ENCODE measurements around the gene GARNL3. TPM values are rescaled to one million over a fixed set of nuclear protein-coding genes. Genes with fewer than 3 reads are reported as not detected.

GARNL3 gene
- total and polyA plus RNA-seq, 3 experiments from 2014 or later = 0.25 to 3.5 (median 2.5) TPM

- Mint-ChIP-seq H3K9me3 (no peaks in the 10 kb centered on the region), H3K4me1 (peaks cover 11 to 18% (median 14%) of the 10 kb centered on the region in 3 donors), H3K36me3 (no peaks in the 10 kb centered on the region), H3K27ac (peak within 1 kb of the TSS in 4 of 8 donors; percentile 59 to 89 (median 70)), H3K27me3 (peaks cover 23 to 57% of the 10 kb centered on the region in 2 donors), H3K4me3 (peak within 1 kb of the TSS; percentile 72 to 91 (median 77))
- peak; percentile 74 to 97 (median 95) for DNase-seq
- peak within 1 kb of the TSS; percentile 14 for H3K27ac ChIP-seq (ENCODE audit: low read depth, low read length)
- H3K4me1 ChIP-seq (ENCODE audit: insufficient read depth, low read length) = peaks cover 18% of the 10 kb centered on the region
- CTCF ChIA-PET = interaction anchor here (0.8 to 1.9 kb wide), 11 partner anchors 9 to 338 kb away, joined by 3 to 10 read pairs (median 4); partner anchors contain the start of genes TOR2A and ZNF79
- H3K4me3 ChIP-seq (ENCODE audit: low read length) = peak within 1 kb of the TSS; percentile 42
- no peaks in the 10 kb centered on the region for H3K9me3 ChIP-seq (ENCODE audit: low read length)
- peaks cover 42% of the 10 kb centered on the region for H3K27me3 ChIP-seq (ENCODE audit: insufficient read depth, low read length, poor library complexity, severe bottlenecking)
- H3K36me3 ChIP-seq (ENCODE audit: insufficient read depth, low read length) = no peaks in the 10 kb centered on the region
- POLR2A ChIA-PET = interaction anchor here (0.5 to 2.9 kb wide), 5 partner anchors 9 to 719 kb away, joined by 3 to 18 read pairs (median 3); partner anchors contain the start of genes LRSAM1, RPL12 and ZNF79
Measured at GRCh38 chr9:127396808-127397645, 132.5 kb downstream of the GARNL3 start, which contains the start of gene SLC2A8. Gene SLC2A8, plus strand, starts transcription at chr9:127397169. Its CDS starts 62 bp downstream, at chr9:127397231.

- peak in 4 of 5 donors; percentile 9 to 54 (median 27) for DNase-seq
- Mint-ChIP-seq H3K27ac (peak overlapping the region in 5 of 8 donors; percentile 19 to 89 (median 59)), H3K4me1 (peaks cover 11 to 18% (median 14%) of the 10 kb centered on the region in 3 donors), H3K27me3 (peaks cover 23 to 52% of the 10 kb centered on the region in 2 donors), H3K36me3 (no peaks in the 10 kb centered on the region), H3K9me3 (no peaks in the 10 kb centered on the region), H3K4me3 (peak overlapping the region; percentile 20 to 88 (median 73))
- Histone ChIP-seq H3K9me3 (ENCODE audit: low read length) (no peaks in the 10 kb centered on the region), H3K27me3 (ENCODE audit: insufficient read depth, low read length, poor library complexity, severe bottlenecking) (peaks cover 37% of the 10 kb centered on the region), H3K4me1 (ENCODE audit: insufficient read depth, low read length) (peaks cover 18% of the 10 kb centered on the region), H3K27ac (ENCODE audit: low read depth, low read length) (peak overlapping the region; percentile 14), H3K36me3 (ENCODE audit: insufficient read depth, low read length) (no peaks in the 10 kb centered on the region), H3K4me3 (ENCODE audit: low read length) (peak overlapping the region; percentile 42)
- ChIA-PET POLR2A (interaction anchor here (1.1 to 2.9 kb wide), 2 partner anchors 9 to 53 kb away, joined by 3 to 18 read pairs; partner anchors contain the start of genes LRSAM1 and RPL12), CTCF (interaction anchor here (1.3 to 1.9 kb wide), 5 partner anchors 10 to 185 kb away, joined by 3 to 10 read pairs (median 4); no protein-coding TSS in a partner anchor)
Measured at GRCh38 chr9:127397646-127398274, 133.2 kb downstream of the GARNL3 start.

DNA sequence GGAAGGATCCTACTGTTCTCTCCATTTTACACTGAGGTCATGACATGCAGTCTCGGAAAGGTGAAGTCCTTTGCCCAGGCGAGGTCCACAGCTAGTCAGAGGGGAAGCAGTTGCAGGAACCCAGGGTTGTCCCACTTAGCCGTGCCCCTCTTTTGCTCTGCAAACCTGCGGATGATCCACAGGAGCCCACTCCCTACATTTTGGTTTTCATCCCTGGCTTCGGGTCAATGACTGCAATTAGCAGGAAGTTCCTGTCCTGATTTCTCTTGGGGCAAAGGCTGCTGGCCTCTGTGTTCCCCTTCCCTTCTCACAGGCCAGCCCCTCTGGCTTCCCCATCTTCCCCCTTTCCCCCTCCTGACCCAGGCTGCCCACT, 133.7 kb downstream of the GARNL3 start:
- H3K4me1 ChIP-seq (ENCODE audit: insufficient read depth, low read length) = peaks cover 18% of the 10 kb centered on the region
- Mint-ChIP-seq H3K36me3 (no peaks in the 10 kb centered on the region), H3K27me3 (peaks cover 19 to 47% of the 10 kb centered on the region in 2 donors), H3K9me3 (no peaks in the 10 kb centered on the region), H3K4me3 (peak overlapping the region; percentile 20 to 88 (median 73)), H3K4me1 (peaks cover 11 to 18% (median 14%) of the 10 kb centered on the region in 3 donors), H3K27ac (peak overlapping the region in 5 of 8 donors; percentile 19 to 89 (median 59))
- H3K4me3 ChIP-seq (ENCODE audit: low read length) = peak overlapping the region; percentile 0
- no peaks in the 10 kb centered on the region for H3K36me3 ChIP-seq (ENCODE audit: insufficient read depth, low read length)
- no peak for DNase-seq
- H3K27ac ChIP-seq (ENCODE audit: low read depth, low read length) = no peak overlapping the region
- no peaks in the 10 kb centered on the region for H3K9me3 ChIP-seq (ENCODE audit: low read length)
- peaks cover 32% of the 10 kb centered on the region for H3K27me3 ChIP-seq (ENCODE audit: insufficient read depth, low read length, poor library complexity, severe bottlenecking)
- CTCF ChIA-PET = interaction anchor here (1.9 kb wide), 1 partner anchor 183 kb away, joined by 10 read pairs; no protein-coding TSS in a partner anchor
- POLR2A ChIA-PET = interaction anchor here (2.9 kb wide), 1 partner anchor 53 kb away, joined by 18 read pairs; the partner anchor contains the start of genes LRSAM1 and RPL12

DNA sequence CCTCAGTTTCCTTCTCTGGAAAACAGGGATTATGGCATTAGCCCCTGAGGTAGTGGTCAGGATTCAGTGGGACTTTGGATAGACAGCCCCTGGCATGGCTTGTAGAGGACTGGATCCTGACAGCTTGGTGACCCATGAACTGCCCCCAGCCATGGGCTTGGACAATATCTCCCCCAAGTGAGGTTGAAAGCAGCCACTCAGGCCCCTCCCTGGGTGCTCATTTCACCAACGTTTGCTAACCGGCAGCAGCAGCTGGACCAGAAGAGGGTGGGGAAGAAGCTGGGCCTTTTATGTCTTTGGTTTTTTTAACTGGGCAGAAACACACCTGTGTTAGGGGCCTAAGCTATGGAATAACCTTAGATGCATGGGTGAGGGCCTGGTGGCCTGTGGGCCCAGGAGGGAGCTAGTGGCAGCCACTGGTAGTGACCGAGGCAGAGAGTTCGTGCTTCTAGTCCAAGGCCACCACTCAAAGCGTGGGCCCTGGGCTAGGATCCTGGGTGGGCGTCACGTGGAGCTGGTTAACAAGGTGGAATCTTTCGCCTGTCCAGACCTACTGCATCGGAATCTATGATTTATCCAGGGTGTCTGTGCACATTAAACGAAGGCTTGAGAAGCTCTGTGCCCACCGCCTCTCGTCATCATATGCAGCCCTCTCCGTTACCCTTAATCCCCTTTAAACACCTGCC, 134.3 kb downstream of the GARNL3 start:
- CTCF ChIA-PET = interaction anchor here (0.7 to 1.6 kb wide), 2 partner anchors 18 to 184 kb away, joined by 3 to 4 read pairs; no protein-coding TSS in a partner anchor
- Histone ChIP-seq H3K36me3 (ENCODE audit: insufficient read depth, low read length) (no peaks in the 10 kb centered on the region), H3K4me1 (ENCODE audit: insufficient read depth, low read length) (peaks cover 18% of the 10 kb centered on the region), H3K27me3 (ENCODE audit: insufficient read depth, low read length, poor library complexity, severe bottlenecking) (peaks cover 32% of the 10 kb centered on the region), H3K27ac (ENCODE audit: low read depth, low read length) (no peak overlapping the region), H3K9me3 (ENCODE audit: low read length) (no peaks in the 10 kb centered on the region), H3K4me3 (ENCODE audit: low read length) (no peak overlapping the region)
- POLR2A ChIA-PET = interaction anchor here (0.6 to 2.9 kb wide), 3 partner anchors 26 to 52 kb away, joined by 3 to 18 read pairs (median 9); partner anchors contain the start of genes LRSAM1, RPL12 and ZNF79
- Mint-ChIP-seq H3K27ac (no peak overlapping the region), H3K9me3 (no peaks in the 10 kb centered on the region), H3K27me3 (peaks cover 19 to 41% of the 10 kb centered on the region in 2 donors), H3K4me3 (peak overlapping the region in 5 of 7 donors; percentile 20 to 88 (median 77)), H3K36me3 (no peaks in the 10 kb centered on the region), H3K4me1 (peaks cover 11 to 18% (median 14%) of the 10 kb centered on the region in 3 donors)
- DNase-seq = no peak

DNA sequence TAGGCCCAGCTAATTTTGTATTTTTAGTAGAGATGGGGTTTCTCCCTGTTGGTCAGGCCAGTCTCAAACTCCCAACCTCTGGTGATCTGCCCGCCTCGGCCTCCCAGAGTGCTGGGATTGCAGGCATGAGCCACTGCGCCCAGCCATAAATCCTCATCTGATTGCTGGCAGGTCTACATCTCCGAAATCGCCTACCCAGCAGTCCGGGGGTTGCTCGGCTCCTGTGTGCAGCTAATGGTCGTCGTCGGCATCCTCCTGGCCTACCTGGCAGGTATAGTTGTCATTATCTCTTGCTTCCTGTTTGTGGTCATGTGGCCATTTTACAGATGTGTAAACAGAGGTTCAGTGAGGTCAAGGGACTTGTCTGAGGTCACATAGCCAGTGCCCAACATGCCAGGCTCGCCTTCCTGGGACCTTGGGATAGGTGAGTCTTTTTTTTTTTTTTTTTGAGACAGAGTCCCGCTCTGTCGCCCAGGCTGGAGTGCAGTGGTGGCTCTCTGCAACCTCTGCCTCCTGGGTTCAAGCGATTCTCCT, 135.2 kb downstream of the GARNL3 start:
- peak overlapping the region in 3 of 7 donors; percentile 9 to 43 (median 28) for H3K4me3 Mint-ChIP-seq
- peaks cover 11 to 18% (median 14%) of the 10 kb centered on the region in 3 donors for H3K4me1 Mint-ChIP-seq
- CTCF ChIA-PET = interaction anchor here (1.6 kb wide), 1 partner anchor 17 kb away, joined by 4 read pairs; no protein-coding TSS in a partner anchor
- Histone ChIP-seq H3K9me3 (ENCODE audit: low read length) (no peaks in the 10 kb centered on the region), H3K27ac (ENCODE audit: low read depth, low read length) (no peak overlapping the region), H3K4me1 (ENCODE audit: insufficient read depth, low read length) (peaks cover 18% of the 10 kb centered on the region), H3K36me3 (ENCODE audit: insufficient read depth, low read length) (no peaks in the 10 kb centered on the region), H3K27me3 (ENCODE audit: insufficient read depth, low read length, poor library complexity, severe bottlenecking) (peaks cover 32% of the 10 kb centered on the region), H3K4me3 (ENCODE audit: low read length) (no peak overlapping the region)
- no peaks in the 10 kb centered on the region for H3K36me3 Mint-ChIP-seq
- peak overlapping the region in 1 of 8 donors; percentile 65 for H3K27ac Mint-ChIP-seq
- no peaks in the 10 kb centered on the region for H3K9me3 Mint-ChIP-seq
- POLR2A ChIA-PET = interaction anchor here (0.8 kb wide), 1 partner anchor 25 kb away, joined by 3 read pairs; the partner anchor contains the start of gene ZNF79
- H3K27me3 Mint-ChIP-seq = peaks cover 19 to 35% of the 10 kb centered on the region in 2 donors
- no peak for DNase-seq

DNA sequence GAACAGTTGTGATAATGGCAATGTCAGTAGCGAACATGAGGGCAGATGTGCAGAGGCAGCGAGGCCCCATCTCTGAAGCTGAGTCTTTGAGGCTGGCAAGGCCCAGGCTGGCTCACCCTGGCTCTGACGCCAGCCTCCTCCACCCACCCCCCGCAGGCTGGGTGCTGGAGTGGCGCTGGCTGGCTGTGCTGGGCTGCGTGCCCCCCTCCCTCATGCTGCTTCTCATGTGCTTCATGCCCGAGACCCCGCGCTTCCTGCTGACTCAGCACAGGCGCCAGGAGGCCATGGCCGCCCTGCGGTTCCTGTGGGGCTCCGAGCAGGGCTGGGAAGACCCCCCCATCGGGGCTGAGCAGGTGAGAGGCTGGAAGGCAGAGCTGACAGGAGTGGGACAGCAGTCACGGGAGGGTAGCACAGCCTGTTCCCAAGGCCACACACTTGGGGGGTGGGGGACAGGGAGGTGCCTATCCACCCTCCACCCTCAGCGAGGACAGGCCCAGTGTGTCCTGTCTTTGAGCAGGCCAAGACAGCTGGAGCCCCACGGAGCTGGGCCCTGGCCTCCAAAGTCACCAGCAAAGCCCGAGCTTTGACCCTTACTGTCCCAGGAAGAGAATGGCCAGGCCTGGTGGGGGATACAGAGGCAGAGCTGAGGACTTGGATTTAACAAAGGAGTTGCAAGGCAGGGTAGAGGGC, 138.0 kb downstream of the GARNL3 start:
- Mint-ChIP-seq H3K4me3 (no peak overlapping the region), H3K4me1 (peaks cover 4 to 9% (median 6%) of the 10 kb centered on the region in 3 donors), H3K36me3 (no peaks in the 10 kb centered on the region), H3K27me3 (peaks cover 26 to 41% of the 10 kb centered on the region in 2 donors), H3K27ac (no peak overlapping the region), H3K9me3 (no peaks in the 10 kb centered on the region)
- no peak overlapping the region for H3K4me3 ChIP-seq (ENCODE audit: low read length)
- no peak overlapping the region for H3K27ac ChIP-seq (ENCODE audit: low read depth, low read length)
- peaks cover 7% of the 10 kb centered on the region for H3K4me1 ChIP-seq (ENCODE audit: insufficient read depth, low read length)
- DNase-seq = peak in 1 of 5 donors; percentile 33
- ChIA-PET POLR2A (no interaction called here), CTCF (interaction anchor here (0.6 kb wide), 1 partner anchor 434 kb away, joined by 3 read pairs; no protein-coding TSS in a partner anchor)
- peaks cover 19% of the 10 kb centered on the region for H3K27me3 ChIP-seq (ENCODE audit: insufficient read depth, low read length, poor library complexity, severe bottlenecking)
- H3K36me3 ChIP-seq (ENCODE audit: insufficient read depth, low read length) = no peaks in the 10 kb centered on the region
- no peaks in the 10 kb centered on the region for H3K9me3 ChIP-seq (ENCODE audit: low read length)
